Measurements from ENCODE around the gene HM13.
A peak's percentile ranks its signal among the peaks of the same experiment; 100 is the strongest.

Gene HM13

DNA sequence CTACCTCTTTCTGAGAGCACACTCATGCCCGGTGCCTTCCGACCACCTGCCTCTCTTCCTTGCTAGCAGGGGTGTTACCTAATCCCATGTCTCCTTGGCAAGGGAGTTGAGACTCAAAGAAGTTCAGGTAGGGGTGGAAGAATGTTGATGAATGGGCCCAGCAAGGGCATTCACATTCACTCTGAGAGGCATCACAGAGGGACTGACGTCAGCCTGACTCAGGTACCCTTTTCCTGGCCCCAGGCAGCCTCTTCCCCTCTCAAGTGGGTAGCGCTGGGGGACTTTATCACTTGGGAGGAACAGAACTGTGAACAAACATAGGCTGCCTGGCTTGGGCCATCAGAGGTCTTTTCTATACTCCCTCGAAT, 35.3 kb downstream of the HM13 start:
- no peak overlapping the region for H3K4me3 Mint-ChIP-seq
- no peaks in the 10 kb centered on the region for H3K27me3 Mint-ChIP-seq
- peaks cover 42% of the 10 kb centered on the region for H3K36me3 Mint-ChIP-seq (ENCODE audit: insufficient read depth)
- DNase-seq (ENCODE audit: low spot score in 2 of 2): no peak
- ATAC-seq (replicated peaks; ENCODE audit: extremely low read depth, poor library complexity, severe bottlenecking): no peak
- peaks cover 22% of the 10 kb centered on the region for H3K4me1 Mint-ChIP-seq
- peak overlapping the region; percentile 96 for H3K27ac Mint-ChIP-seq (ENCODE audit: low read depth)
- no peaks in the 10 kb centered on the region for H3K9me3 Mint-ChIP-seq

DNA sequence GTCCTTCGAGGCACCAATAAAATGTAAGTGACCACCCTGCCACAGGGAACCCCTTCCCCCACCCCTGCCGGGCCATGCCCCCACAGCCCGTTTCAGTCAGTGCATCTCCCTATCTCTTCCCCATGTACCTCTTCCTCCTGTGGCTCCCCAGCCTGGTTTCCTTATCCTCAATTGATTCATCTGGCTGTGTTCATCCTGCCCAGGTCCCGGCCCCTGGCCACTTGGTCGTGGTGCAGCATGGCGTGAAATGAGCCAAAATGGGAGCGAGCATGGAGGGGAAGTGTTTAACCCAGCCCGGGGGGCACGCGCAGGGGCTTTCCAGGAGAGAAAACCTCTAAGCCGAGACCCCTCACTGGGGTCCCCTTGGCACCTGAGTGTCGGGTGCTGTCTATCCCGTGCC, 35.9 kb downstream of the HM13 start:
- Mint-ChIP-seq H3K36me3 (ENCODE audit: insufficient read depth) (peaks cover 44% of the 10 kb centered on the region), H3K27ac (ENCODE audit: low read depth) (peak overlapping the region; percentile 96), H3K4me1 (peaks cover 22% of the 10 kb centered on the region), H3K27me3 (no peaks in the 10 kb centered on the region), H3K9me3 (no peaks in the 10 kb centered on the region), H3K4me3 (no peak overlapping the region)
- DNase-seq (ENCODE audit: low spot score in 2 of 2) (no peak), ATAC-seq (replicated peaks; ENCODE audit: extremely low read depth, poor library complexity, severe bottlenecking) (no peak)

DNA sequence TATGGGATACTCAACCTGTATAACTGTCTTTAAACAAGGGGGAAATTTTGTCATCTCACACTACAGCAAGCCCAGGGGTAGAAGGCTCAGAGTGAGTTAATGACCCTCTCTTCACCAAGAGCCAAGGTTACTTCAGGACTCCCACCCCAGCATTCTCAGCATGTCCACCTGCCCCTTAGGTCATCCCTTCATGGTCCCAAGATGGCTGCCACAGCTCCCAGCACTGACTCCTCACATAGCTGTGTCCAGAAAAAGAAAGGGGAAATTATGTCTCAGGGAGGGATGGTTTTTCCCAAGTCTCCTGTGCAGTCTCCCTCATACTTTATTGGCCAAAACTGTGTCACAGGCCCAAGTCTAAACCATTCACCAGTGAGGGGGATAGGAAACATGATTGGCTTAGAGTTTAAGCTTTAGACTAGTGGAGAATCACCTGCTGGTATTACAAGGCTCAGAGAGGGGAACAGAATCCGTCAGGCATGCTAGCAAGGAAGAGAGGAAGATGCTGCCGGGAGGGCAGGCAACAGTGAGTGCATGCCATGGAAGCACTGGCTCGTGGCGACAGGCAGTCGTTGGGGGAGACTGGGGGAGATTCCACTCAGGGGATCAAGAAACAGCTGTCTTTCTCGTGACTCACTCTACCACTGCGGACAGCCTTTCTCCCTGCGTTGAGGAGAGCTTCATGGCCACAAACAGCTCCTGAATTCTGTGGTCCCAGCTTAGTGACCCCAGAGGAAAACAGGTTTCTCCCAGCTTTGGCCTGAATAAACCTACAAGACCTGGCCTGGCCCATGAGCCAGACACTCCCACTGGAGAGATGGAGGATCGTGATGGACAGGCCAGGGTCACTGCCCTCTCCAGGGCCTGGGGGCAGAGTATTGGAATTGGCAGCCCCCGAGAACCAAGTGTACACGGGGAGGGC, 37.2 kb downstream of the HM13 start:
- H3K36me3 Mint-ChIP-seq (ENCODE audit: insufficient read depth): peaks cover 37% of the 10 kb centered on the region
- H3K9me3 Mint-ChIP-seq: no peaks in the 10 kb centered on the region
- no peak overlapping the region for H3K4me3 Mint-ChIP-seq
- no peaks in the 10 kb centered on the region for H3K27me3 Mint-ChIP-seq
- DNase-seq (ENCODE audit: low spot score in 2 of 2) (no peak), ATAC-seq (replicated peaks; ENCODE audit: extremely low read depth, poor library complexity, severe bottlenecking) (no peak)
- H3K27ac Mint-ChIP-seq (ENCODE audit: low read depth): peak overlapping the region; percentile 32
- H3K4me1 Mint-ChIP-seq: peaks cover 22% of the 10 kb centered on the region

DNA sequence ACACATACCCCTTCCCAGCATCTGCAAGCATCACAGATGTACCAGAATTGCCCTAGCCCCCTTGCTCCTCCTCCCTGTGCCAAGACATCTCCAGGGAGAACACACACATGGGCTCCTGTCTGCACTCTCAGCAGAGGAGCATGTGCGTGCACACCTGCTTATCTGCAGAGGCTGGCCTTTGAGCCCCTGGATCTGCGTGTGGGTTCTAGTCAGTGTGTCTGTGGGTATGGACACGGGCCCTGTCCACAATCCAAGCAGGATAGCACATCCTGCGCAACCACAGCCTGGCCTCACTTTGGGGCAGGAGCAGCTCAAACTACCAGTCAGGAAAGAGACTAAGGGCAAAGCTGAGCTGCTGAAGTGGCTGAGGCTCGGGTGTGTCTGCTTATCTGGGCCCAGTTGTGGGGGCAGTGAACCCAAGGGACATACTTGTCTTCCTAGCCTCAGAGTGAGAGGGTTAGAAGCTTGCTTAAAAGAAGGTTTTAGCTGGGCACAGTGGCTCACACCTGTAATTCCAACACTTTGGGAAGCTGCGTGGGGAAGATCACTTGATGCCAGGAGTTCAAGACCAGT, 41.0 kb downstream of the HM13 start:
- Mint-ChIP-seq H3K9me3 (no peaks in the 10 kb centered on the region), H3K4me1 (peaks cover 5% of the 10 kb centered on the region), H3K27ac (ENCODE audit: low read depth) (peak overlapping the region; percentile 22), H3K27me3 (no peaks in the 10 kb centered on the region), H3K36me3 (ENCODE audit: insufficient read depth) (peaks cover 31% of the 10 kb centered on the region), H3K4me3 (no peak overlapping the region)
- ATAC-seq (replicated peaks; ENCODE audit: extremely low read depth, poor library complexity, severe bottlenecking): no peak
- DNase-seq (ENCODE audit: low spot score in 2 of 2): no peak

DNA sequence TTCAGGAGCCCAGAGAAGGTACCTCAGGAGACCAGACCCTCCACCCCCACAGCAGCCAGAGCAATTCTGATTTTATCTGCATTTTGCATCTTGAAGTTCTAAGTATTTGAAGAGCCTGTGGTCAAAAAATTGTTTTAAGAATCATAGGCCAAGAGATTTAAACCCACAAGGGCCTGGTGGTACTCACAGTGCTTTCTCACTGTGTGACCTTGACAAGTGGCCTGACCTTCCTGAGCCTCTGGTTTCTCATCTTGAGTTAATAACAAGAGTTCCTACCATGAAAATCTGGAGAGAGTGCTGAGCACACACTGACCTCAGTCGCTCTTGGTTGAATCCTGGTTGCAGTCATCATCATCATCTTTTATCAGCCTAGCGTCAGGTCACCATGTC, 45.5 kb downstream of the HM13 start:
- Mint-ChIP-seq H3K27me3 (no peaks in the 10 kb centered on the region), H3K27ac (ENCODE audit: low read depth) (no peak overlapping the region)
- DNase-seq (ENCODE audit: low spot score in 2 of 2): no peak

DNA sequence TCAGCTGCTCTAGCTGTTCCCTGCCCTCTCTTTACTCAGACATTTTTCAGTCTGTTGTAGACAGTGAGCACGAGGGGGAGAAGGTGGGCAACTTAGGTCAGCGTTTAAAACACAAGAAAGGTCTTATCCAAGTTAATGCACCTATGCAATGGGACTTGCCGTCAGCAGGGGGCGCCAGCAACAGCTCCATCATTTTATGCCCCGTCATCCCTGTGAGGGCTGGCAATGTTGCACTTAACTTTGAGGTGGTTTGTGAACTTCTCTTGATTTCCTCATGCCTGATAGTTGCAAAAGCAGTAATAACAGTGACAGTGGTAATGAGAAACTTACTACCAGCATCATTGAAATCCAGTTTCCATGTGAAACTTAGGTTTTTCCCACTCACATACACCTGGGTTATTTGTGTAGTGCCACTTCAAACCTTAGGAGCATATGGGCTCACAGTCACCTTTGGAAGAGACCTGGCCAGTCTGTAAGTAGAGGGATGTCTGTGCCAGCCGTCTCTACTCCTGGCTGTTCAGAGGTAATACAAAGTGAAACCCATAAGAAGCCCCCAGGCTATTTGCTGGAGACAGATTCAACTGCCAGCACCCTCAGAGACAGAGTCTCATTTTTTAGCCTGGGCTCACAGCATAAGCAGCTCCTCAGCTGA, 46.0 kb downstream of the HM13 start:
- Mint-ChIP-seq H3K4me3 (no peak overlapping the region), H3K9me3 (no peaks in the 10 kb centered on the region), H3K27me3 (no peaks in the 10 kb centered on the region), H3K27ac (ENCODE audit: low read depth) (no peak overlapping the region), H3K4me1 (peaks cover 7% of the 10 kb centered on the region), H3K36me3 (ENCODE audit: insufficient read depth) (peaks cover 26% of the 10 kb centered on the region)
- ATAC-seq (replicated peaks; ENCODE audit: extremely low read depth, poor library complexity, severe bottlenecking) (peak; percentile 75), DNase-seq (ENCODE audit: low spot score in 2 of 2) (peak; percentile 52 to 71)

More for the DNA sequence above, 45.5 kb downstream of the HM13 start:
- peaks cover 7% of the 10 kb centered on the region for H3K4me1 Mint-ChIP-seq
- peaks cover 29% of the 10 kb centered on the region for H3K36me3 Mint-ChIP-seq (ENCODE audit: insufficient read depth)
- no peaks in the 10 kb centered on the region for H3K9me3 Mint-ChIP-seq
- H3K4me3 Mint-ChIP-seq: no peak overlapping the region
- no peak for ATAC-seq (replicated peaks; ENCODE audit: extremely low read depth, poor library complexity, severe bottlenecking)

DNA sequence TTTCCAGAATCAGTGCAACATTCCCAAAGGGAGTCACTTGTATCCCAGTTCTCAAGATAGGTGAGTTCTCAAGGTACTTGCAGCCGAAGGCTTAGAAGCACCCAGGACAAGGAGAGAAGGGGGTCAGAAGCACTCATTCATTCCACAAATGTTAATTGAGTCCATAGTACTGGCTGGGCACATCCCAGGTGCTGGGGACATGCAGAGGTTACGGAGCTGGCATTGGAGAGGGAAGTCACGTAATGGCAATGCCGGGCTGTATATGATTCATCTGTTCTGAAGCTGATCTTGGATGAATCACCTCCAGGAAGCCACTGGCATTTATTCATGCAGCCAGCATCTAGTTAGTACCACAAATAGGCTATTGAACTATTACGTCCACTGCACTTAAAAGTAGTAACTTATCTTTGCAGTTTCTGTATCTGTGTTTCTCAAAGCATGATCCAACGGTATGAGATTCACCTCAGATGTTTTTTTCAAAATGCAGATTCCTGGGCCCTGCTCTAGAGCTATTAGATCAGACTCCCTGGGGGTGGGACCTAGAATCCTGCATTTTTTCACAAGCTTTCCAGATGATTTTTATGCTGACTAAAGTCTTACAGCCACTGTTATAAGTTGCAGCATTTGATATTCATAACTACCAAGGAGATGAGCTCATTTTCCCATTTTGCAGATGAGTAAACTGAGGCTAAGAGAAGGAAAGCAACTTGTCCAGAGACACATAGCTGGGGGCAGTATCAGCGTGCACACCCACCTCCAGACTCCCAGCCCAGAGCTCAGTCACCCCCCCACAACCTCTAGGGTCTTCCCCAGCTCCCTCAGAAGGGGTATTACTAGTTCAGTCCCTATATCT, 46.7 kb downstream of the HM13 start:
- ATAC-seq (replicated peaks; ENCODE audit: extremely low read depth, poor library complexity, severe bottlenecking) (no peak), DNase-seq (ENCODE audit: low spot score in 2 of 2) (no peak)
- peaks cover 7% of the 10 kb centered on the region for H3K4me1 Mint-ChIP-seq
- no peaks in the 10 kb centered on the region for H3K27me3 Mint-ChIP-seq
- H3K4me3 Mint-ChIP-seq: no peak overlapping the region
- no peak overlapping the region for H3K27ac Mint-ChIP-seq (ENCODE audit: low read depth)
- H3K9me3 Mint-ChIP-seq: no peaks in the 10 kb centered on the region
- H3K36me3 Mint-ChIP-seq (ENCODE audit: insufficient read depth): peaks cover 26% of the 10 kb centered on the region

DNA sequence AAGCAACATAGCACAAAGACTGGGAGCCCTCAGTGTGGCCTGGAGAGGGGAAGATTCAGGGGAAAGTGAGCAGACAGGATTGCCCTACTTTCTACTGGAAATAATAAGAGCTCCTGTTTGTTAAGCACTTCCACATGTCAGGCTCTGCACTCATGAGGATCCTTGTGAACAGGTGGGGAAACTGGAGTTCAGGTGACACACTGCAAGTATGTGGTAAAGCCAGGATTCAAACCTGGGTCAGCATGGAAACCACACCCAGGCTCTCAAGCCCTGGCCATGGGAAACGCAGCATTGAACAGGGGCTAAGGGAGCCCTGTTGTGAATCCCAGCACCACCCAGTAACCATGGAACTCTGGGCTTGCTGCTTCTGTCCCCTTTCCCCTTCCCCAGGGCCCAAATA, 48.0 kb downstream of the HM13 start:
- no peak for DNase-seq (ENCODE audit: low spot score in 2 of 2)
- Mint-ChIP-seq H3K4me1 (peaks cover 17% of the 10 kb centered on the region), H3K4me3 (no peak overlapping the region), H3K27me3 (no peaks in the 10 kb centered on the region), H3K9me3 (no peaks in the 10 kb centered on the region), H3K27ac (ENCODE audit: low read depth) (no peak overlapping the region), H3K36me3 (ENCODE audit: insufficient read depth) (peaks cover 26% of the 10 kb centered on the region)
- ATAC-seq (replicated peaks; ENCODE audit: extremely low read depth, poor library complexity, severe bottlenecking): no peak

DNA sequence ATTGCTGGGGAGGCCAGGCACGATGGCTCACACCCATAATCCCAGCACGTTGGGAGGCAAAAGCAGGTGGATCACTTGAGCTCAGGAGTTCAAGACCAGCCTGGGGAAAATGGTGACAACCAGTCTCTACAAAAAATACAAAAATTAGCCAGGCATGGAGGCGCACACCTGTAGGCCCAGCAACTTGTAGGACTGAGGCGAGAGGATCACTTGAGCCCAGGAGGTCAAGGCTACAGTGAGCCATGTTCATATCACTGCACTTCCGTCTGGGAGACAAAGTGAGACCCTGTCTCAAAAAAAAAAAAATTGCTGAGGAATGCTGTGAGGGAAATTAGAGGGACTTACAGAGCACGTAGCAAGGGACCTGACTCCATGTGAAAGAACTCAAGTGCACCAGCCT, 50.0 kb downstream of the HM13 start:
- H3K27me3 Mint-ChIP-seq: no peaks in the 10 kb centered on the region
- peaks cover 21% of the 10 kb centered on the region for H3K4me1 Mint-ChIP-seq
- H3K36me3 Mint-ChIP-seq (ENCODE audit: insufficient read depth): peaks cover 21% of the 10 kb centered on the region
- H3K4me3 Mint-ChIP-seq: no peak overlapping the region
- no peak for DNase-seq (ENCODE audit: low spot score in 2 of 2)
- H3K9me3 Mint-ChIP-seq: no peaks in the 10 kb centered on the region
- ATAC-seq (replicated peaks; ENCODE audit: extremely low read depth, poor library complexity, severe bottlenecking): no peak
- no peak overlapping the region for H3K27ac Mint-ChIP-seq (ENCODE audit: low read depth)

DNA sequence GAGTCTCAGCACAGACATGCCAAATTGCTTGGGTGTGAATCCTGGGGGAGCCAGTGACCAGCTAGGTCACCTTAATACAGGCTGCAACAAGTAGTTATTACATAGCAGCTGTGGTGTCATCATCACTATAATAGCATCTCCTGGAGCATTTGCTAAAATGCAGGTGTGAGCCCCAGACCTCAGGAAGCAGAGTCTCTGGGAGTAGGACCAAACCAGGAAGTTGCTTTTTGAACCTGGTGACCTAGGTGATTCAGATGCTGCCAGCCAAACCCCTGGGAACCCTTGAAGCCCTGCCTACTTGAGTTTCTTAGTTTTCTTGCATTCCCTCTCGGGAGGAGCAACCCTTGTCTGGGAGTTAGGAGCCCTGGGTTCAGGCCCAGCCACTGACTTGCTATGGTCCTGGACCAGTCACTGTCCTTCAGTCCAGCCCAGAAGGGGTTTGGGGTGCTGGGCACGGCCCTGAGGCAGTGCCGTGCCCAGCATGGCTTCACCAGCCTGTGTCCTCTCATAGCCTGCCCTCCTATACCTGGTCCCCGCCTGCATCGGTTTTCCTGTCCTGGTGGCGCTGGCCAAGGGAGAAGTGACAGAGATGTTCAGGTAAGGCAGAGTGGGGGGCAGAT, 51.6 kb downstream of the HM13 start:
- ATAC-seq (replicated peaks; ENCODE audit: extremely low read depth, poor library complexity, severe bottlenecking): no peak
- Mint-ChIP-seq H3K9me3 (no peaks in the 10 kb centered on the region), H3K4me1 (peaks cover 15% of the 10 kb centered on the region), H3K27me3 (no peaks in the 10 kb centered on the region), H3K27ac (ENCODE audit: low read depth) (no peak overlapping the region), H3K4me3 (no peak overlapping the region), H3K36me3 (ENCODE audit: insufficient read depth) (peaks cover 21% of the 10 kb centered on the region)
- DNase-seq (ENCODE audit: low spot score in 2 of 2): no peak

DNA sequence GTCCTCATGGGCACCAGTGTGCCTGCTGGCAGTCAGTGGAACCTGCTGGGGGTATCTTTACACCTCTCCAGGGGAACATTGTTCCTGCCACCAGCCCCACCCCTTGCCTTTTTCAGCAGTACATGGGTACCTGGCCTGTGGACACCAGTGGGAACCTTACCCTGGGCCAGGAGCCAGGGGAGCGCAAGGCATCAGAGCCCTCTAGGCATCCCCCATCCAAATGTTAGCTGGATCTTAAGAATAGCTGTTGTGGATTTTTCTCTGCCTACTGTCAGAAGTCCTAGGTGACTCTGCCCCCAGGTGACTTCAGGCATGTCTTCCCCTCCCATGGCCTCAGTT, 52.0 kb downstream of the HM13 start:
- DNase-seq (ENCODE audit: low spot score in 2 of 2) (no peak), ATAC-seq (replicated peaks; ENCODE audit: extremely low read depth, poor library complexity, severe bottlenecking) (no peak)
- no peak overlapping the region for H3K4me3 Mint-ChIP-seq
- H3K27me3 Mint-ChIP-seq: no peaks in the 10 kb centered on the region
- H3K27ac Mint-ChIP-seq (ENCODE audit: low read depth): peak overlapping the region; percentile 79
- H3K9me3 Mint-ChIP-seq: no peaks in the 10 kb centered on the region
- H3K4me1 Mint-ChIP-seq: peaks cover 15% of the 10 kb centered on the region
- H3K36me3 Mint-ChIP-seq (ENCODE audit: insufficient read depth): peaks cover 21% of the 10 kb centered on the region

Measured in central memory CD8-positive, alpha-beta T cell (primary cell).